Measurements from ENCODE around the gene XDH.

The XDH gene

DNA sequence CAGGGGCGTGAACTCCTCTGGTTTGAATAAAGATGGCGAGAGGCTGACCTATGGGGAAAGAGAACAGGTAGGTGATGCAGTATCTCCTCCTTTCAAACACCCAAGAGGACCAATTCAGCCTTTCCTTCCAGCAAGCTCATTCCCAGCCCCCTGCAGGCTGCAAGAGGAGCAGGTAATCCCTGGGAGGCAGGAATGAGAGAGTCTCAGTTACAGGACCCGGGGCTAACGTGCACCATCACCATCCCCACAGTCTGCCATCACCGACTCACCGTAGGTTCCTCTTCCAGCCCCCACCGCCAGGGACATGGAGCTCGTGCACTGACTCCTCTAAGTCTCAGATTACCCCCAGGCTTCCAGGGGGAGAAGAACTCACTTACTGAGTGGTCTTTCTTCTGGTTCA lies 26.7 kb downstream of the XDH start:
- H3F3A ChIP-seq (ENCODE audit: control insufficient read depth, insufficient read depth) = no peaks in the 10 kb centered on the region
- no peak overlapping the region for H3K27ac ChIP-seq (ENCODE audit: low read depth, low read length)
- H3K79me2 ChIP-seq (ENCODE audit: control insufficient read depth, low read length) = no peaks in the 10 kb centered on the region
- no peak overlapping the region for H3K4me2 ChIP-seq (ENCODE audit: low read length)
- TF ChIP-seq EZH2phosphoT487 (IDR thresholded peaks at IDR 0.05; ENCODE audit: borderline replicate concordance, low read length) = no peak
- TF ChIP-seq, protein P1, sequence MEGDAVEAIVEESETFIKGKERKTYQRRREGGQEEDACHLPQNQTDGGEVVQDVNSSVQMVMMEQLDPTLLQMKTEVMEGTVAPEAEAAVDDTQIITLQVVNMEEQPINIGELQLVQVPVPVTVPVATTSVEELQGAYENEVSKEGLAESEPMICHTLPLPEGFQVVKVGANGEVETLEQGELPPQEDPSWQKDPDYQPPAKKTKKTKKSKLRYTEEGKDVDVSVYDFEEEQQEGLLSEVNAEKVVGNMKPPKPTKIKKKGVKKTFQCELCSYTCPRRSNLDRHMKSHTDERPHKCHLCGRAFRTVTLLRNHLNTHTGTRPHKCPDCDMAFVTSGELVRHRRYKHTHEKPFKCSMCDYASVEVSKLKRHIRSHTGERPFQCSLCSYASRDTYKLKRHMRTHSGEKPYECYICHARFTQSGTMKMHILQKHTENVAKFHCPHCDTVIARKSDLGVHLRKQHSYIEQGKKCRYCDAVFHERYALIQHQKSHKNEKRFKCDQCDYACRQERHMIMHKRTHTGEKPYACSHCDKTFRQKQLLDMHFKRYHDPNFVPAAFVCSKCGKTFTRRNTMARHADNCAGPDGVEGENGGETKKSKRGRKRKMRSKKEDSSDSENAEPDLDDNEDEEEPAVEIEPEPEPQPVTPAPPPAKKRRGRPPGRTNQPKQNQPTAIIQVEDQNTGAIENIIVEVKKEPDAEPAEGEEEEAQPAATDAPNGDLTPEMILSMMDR (IDR thresholded peaks at IDR 0.05; ENCODE audit: low read depth, low read length, poor library complexity, severe bottlenecking) = no peak
- no peaks in the 10 kb centered on the region for H3K27me3 ChIP-seq (ENCODE audit: control insufficient read depth, low read length)
- H4K20me1 ChIP-seq (ENCODE audit: control insufficient read depth, insufficient read depth, low read depth, low read length) = no peaks in the 10 kb centered on the region
- no peaks in the 10 kb centered on the region for H3K36me3 ChIP-seq (ENCODE audit: control insufficient read depth, low read length)
- H3K9me2 ChIP-seq (replicated peaks; ENCODE audit: control insufficient read depth, low read length) = no peaks in the 10 kb centered on the region
- H3K9me3 ChIP-seq (ENCODE audit: control insufficient read depth, insufficient read depth, low read length) = no peaks in the 10 kb centered on the region
- H3K4me3 ChIP-seq (ENCODE audit: low read length) = no peak overlapping the region
- H3K4me1 ChIP-seq (ENCODE audit: control insufficient read depth, low read length) = no peaks in the 10 kb centered on the region

DNA sequence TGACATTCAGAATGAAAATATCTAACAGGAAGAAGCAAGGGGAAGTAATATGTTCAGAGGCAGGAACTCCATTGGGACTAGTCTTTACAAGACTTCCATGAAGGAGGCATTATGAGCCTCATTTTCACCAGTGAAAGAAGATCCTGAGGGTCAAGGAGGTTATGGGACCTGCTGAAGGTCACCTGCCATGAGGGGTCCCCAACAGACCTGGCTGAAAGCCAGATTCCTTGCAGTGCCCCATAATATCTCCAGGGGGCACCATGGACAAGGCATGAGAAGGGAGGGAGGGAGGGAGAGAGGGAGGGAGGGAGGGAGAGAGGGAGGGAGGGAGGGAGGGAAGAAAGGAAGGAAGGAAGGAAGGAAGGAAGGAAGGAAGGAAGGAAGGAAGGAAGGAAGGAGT lies 27.9 kb downstream of the XDH start:
- H4K20me1 ChIP-seq (ENCODE audit: control insufficient read depth, insufficient read depth, low read depth, low read length) = no peaks in the 10 kb centered on the region
- H3K9me2 ChIP-seq (replicated peaks; ENCODE audit: control insufficient read depth, low read length) = no peaks in the 10 kb centered on the region
- H3K4me2 ChIP-seq (ENCODE audit: low read length) = no peak overlapping the region
- H3K36me3 ChIP-seq (ENCODE audit: control insufficient read depth, low read length) = no peaks in the 10 kb centered on the region
- H3K27ac ChIP-seq (ENCODE audit: low read depth, low read length) = no peak overlapping the region
- H3K79me2 ChIP-seq (ENCODE audit: control insufficient read depth, low read length) = no peaks in the 10 kb centered on the region
- no peaks in the 10 kb centered on the region for H3K27me3 ChIP-seq (ENCODE audit: control insufficient read depth, low read length)
- H3K4me1 ChIP-seq (ENCODE audit: control insufficient read depth, low read length) = no peaks in the 10 kb centered on the region
- no peaks in the 10 kb centered on the region for H3F3A ChIP-seq (ENCODE audit: control insufficient read depth, insufficient read depth)
- H3K4me3 ChIP-seq (ENCODE audit: low read length) = no peak overlapping the region
- no peak for TF ChIP-seq EZH2phosphoT487 (IDR thresholded peaks at IDR 0.05; ENCODE audit: borderline replicate concordance, low read length)
- TF ChIP-seq, protein P1 (IDR thresholded peaks at IDR 0.05; ENCODE audit: low read depth, low read length, poor library complexity, severe bottlenecking) = no peak
- no peaks in the 10 kb centered on the region for H3K9me3 ChIP-seq (ENCODE audit: control insufficient read depth, insufficient read depth, low read length)

DNA sequence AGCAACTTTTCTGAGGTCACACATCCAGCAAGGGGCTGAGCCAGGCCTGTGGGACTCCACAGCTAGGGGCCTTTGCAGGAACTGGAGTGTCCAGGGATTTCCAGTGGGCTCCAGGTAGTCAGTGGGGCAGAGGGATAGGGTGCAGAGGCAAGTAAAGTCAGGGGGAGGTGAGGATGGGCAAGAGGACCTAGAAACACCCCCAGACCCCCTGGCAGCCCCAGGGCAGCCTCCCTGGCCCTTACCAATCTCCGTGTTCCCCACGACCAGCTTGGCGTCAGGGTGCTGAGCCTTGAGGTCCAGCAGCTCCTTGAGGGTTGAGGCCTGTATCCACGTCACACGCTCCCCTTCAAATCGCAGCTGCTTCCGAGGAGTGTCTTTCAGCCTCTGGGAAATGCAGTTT lies 28.4 kb downstream of the XDH start:
- H3K4me2 ChIP-seq (ENCODE audit: low read length) = no peak overlapping the region
- H3F3A ChIP-seq (ENCODE audit: control insufficient read depth, insufficient read depth) = no peaks in the 10 kb centered on the region
- no peak overlapping the region for H3K4me3 ChIP-seq (ENCODE audit: low read length)
- no peaks in the 10 kb centered on the region for H3K79me2 ChIP-seq (ENCODE audit: control insufficient read depth, low read length)
- H3K4me1 ChIP-seq (ENCODE audit: control insufficient read depth, low read length) = no peaks in the 10 kb centered on the region
- no peaks in the 10 kb centered on the region for H4K20me1 ChIP-seq (ENCODE audit: control insufficient read depth, insufficient read depth, low read depth, low read length)
- no peaks in the 10 kb centered on the region for H3K9me2 ChIP-seq (replicated peaks; ENCODE audit: control insufficient read depth, low read length)
- H3K27me3 ChIP-seq (ENCODE audit: control insufficient read depth, low read length) = no peaks in the 10 kb centered on the region
- TF ChIP-seq EZH2phosphoT487 (IDR thresholded peaks at IDR 0.05; ENCODE audit: borderline replicate concordance, low read length) = no peak
- TF ChIP-seq, protein P1 (IDR thresholded peaks at IDR 0.05; ENCODE audit: low read depth, low read length, poor library complexity, severe bottlenecking) = no peak
- no peaks in the 10 kb centered on the region for H3K36me3 ChIP-seq (ENCODE audit: control insufficient read depth, low read length)
- H3K27ac ChIP-seq (ENCODE audit: low read depth, low read length) = no peak overlapping the region
- H3K9me3 ChIP-seq (ENCODE audit: control insufficient read depth, insufficient read depth, low read length) = no peaks in the 10 kb centered on the region

Measured in DOHH2 (cell line).